Measurements from ENCODE around the gene SLC37A2. TPM values are rescaled to one million over a fixed set of nuclear protein-coding genes. Genes with fewer than 3 reads are reported as not detected.

The SLC37A2 gene
- total and polyA plus RNA-seq, 9 donors: 2.4 to 8.4 (median 3.3) TPM

Other genes with a start within 250 kb of the SLC37A2 start
- 18.5 TPM for gene ROBO3, start 197.9 kb upstream of the SLC37A2 start, total RNA-seq
- 10 to 100 TPM; 15.9 to 33.6 (median 26.0) TPM for gene ROBO3, start 197.9 kb upstream of the SLC37A2 start, polyA plus RNA-seq (ENCODE audit: insufficient read depth in 1 of 8, insufficient read length in 8 of 8, low replicate concordance in 1 of 8)
- 17.8 TPM for gene ROBO4, start 165.4 kb upstream of the SLC37A2 start, total RNA-seq
- gene ROBO4, start 165.4 kb upstream of the SLC37A2 start, polyA plus RNA-seq (ENCODE audit: insufficient read depth in 1 of 8, insufficient read length in 8 of 8, low replicate concordance in 1 of 8): 10 to 100 TPM; 23.8 to 40.7 (median 31.9) TPM
- gene HEPN1, start 144.1 kb upstream of the SLC37A2 start, total RNA-seq: not detected
- gene HEPN1, start 144.1 kb upstream of the SLC37A2 start, polyA plus RNA-seq (ENCODE audit: insufficient read depth in 1 of 8, insufficient read length in 8 of 8, low replicate concordance in 1 of 8): under 1 TPM in 4 of 8 donors, not detected in 4; 0.10 to 0.15 (median 0.12) TPM
- under 0.01 TPM for gene HEPACAM, start 127.3 kb upstream of the SLC37A2 start, total RNA-seq
- gene HEPACAM, start 127.3 kb upstream of the SLC37A2 start, polyA plus RNA-seq (ENCODE audit: insufficient read depth in 1 of 8, insufficient read length in 8 of 8, low replicate concordance in 1 of 8): under 1 TPM in 7 of 8 donors, not detected in 1; 0.10 to 0.49 (median 0.19) TPM
- 4.0 TPM for gene CCDC15, start 109.1 kb upstream of the SLC37A2 start, total RNA-seq
- gene CCDC15, start 109.1 kb upstream of the SLC37A2 start, polyA plus RNA-seq (ENCODE audit: insufficient read depth in 1 of 8, insufficient read length in 8 of 8, low replicate concordance in 1 of 8): 1 to 10 TPM; 2.3 to 3.6 (median 3.0) TPM
- 26.3 TPM for gene TMEM218, start 48.3 kb downstream of the SLC37A2 start, total RNA-seq
- 10 to 100 TPM; 22.3 to 27.1 (median 26.4) TPM for gene TMEM218, start 48.3 kb downstream of the SLC37A2 start, polyA plus RNA-seq (ENCODE audit: insufficient read depth in 1 of 8, insufficient read length in 8 of 8, low replicate concordance in 1 of 8)
- 11.5 TPM for gene PKNOX2, start 101.4 kb downstream of the SLC37A2 start, total RNA-seq
- gene PKNOX2, start 101.4 kb downstream of the SLC37A2 start, polyA plus RNA-seq (ENCODE audit: insufficient read depth in 1 of 8, insufficient read length in 8 of 8, low replicate concordance in 1 of 8): 10 to 100 TPM; 20.8 to 27.8 (median 24.8) TPM